Measurements from ENCODE around the gene PCNX2.

GRCh38 chr1:233088613-233089012, 206.9 kb downstream of the PCNX2 start:
- TF ChIP-seq CHD2 (IDR thresholded peaks at IDR 0.05; ENCODE audit: low read length), result no peak
- no peak for TF ChIP-seq POLR2A (IDR thresholded peaks at IDR 0.05; ENCODE audit: control extremely low read depth in 1 of 2, low read depth in 2 of 2, low read length in 2 of 2)
- TF ChIP-seq USF2 (IDR thresholded peaks at IDR 0.05; ENCODE audit: low read length), result no peak
- no peak for TF ChIP-seq CTCF (IDR thresholded peaks at IDR 0.05; ENCODE audit: control extremely low read depth in 1 of 3, insufficient read depth in 1 of 3, low read depth in 1 of 3, low read length in 3 of 3)
- no peak for TF ChIP-seq POLR2AphosphoS5 (IDR thresholded peaks at IDR 0.05; ENCODE audit: low read depth, low read length)
- no peak for TF ChIP-seq TAF1 (IDR thresholded peaks at IDR 0.05; ENCODE audit: low read depth, low read length)
- TF ChIP-seq SIN3A (conservative IDR thresholded peaks at IDR 0.05 in 1 of 2, IDR thresholded peaks at IDR 0.05 in 1 of 2; ENCODE audit: low read depth in 1 of 2, low read length in 2 of 2), result no peak
- no peak for TF ChIP-seq RAD21 (IDR thresholded peaks at IDR 0.05 in 1 of 2, conservative IDR thresholded peaks at IDR 0.05 in 1 of 2; ENCODE audit: low read depth in 2 of 2, low read length in 2 of 2)
- no peak for TF ChIP-seq GABPA (IDR thresholded peaks at IDR 0.05; ENCODE audit: borderline replicate concordance, insufficient read depth, low read length)
- TF ChIP-seq EZH2 (IDR thresholded peaks at IDR 0.05; ENCODE audit: low read depth, low read length, severe bottlenecking), result no peak
